Caki2 (cell line): ENCODE data around the gene CCDC201. TPM values are rescaled to one million over a fixed set of nuclear protein-coding genes. Genes with fewer than 3 reads are reported as not detected.

Experiments used
- DNase-seq: peaks from one replicate; pipeline ENCODE4 v3.0.0-alpha.2; 2015; ENCODE audit warnings: low read depth
- in situ Hi-C: cut with HindIII; loops from 2 replicates; pipeline ENCODE4 v1.10.0; 2016; ENCODE audit warnings: low sequenced_read_pairs, low pct_unique_long_range_greater_than_20kb, mixed read lengths
- total RNA-seq: library from RNA; depleted of rRNA; stranded (reverse); fragments of >200 nt; shearing (Covaris generic); gene quantifications from 2 replicates; pipeline ENCODE4 v1.2.3, GENCODE V29; 2014; ENCODE audit warnings: low replicate concordance

Gene CCDC201
- total RNA-seq, 1 experiment from 2014 or later = not detected

- in situ Hi-C loops = no loop called here
- no peak for DNase-seq
Observed at GRCh38 chr7:45898222-45898621, 25.3 kb upstream of the CCDC201 start.

- no peak for DNase-seq
- in situ Hi-C loops = no loop called here
Observed at GRCh38 chr7:45897042-45897690, 24.3 kb upstream of the CCDC201 start.

DNA sequence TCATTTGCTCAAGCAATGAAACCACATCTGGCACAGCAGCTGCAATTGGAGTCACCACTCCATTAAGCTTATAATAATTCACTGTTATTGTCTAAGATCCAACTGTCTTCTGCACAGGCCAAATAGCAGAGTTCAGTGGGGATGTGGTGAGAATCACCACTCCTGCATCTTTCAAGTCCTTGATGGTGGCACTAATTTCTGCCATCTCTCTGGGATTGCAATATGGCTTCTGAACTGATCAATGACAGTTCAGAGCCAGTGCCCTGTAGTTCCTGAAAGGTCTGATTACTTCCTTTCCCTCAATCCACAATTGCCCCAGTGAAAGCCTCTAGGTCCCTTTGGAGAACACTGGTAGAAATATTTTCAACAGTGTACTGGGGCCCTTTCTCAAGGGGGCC lies 21.8 kb upstream of the CCDC201 start:
- in situ Hi-C loops = no loop called here
- no peak for DNase-seq

- DNase-seq = no peak
- in situ Hi-C loops = no loop called here
Observed at GRCh38 chr7:45893996-45894664, 21.2 kb upstream of the CCDC201 start.

DNA sequence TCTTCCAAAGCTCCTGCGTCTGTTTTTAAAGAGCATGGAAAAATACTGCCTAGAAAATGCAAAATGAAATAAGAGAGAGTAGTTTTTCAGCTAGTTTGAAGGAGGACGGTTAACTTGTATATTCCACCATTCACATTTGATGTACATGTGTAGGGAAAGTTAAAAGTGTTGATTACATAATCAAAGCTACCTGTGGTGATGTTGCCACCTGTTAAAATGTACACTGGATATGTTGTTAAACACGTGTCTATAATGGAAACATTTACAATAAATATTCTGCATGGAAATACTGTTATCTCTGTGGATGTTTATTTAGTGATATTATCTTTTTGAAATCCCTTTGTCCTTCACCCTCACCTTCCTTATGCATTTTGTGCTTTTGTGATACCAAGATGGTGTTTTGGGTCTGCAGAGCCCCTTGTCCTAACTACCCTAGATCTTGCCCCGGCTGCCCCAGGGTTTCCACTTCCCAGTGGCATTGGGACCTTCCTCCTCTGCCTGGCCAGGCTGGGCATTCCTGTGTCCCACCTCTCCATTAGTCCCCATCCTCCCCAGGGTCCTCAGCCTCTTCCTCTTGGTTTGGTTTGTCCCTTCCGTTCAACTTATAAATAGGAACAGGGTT lies 20.6 kb upstream of the CCDC201 start:
- DNase-seq = no peak
- in situ Hi-C loops = no loop called here

DNA sequence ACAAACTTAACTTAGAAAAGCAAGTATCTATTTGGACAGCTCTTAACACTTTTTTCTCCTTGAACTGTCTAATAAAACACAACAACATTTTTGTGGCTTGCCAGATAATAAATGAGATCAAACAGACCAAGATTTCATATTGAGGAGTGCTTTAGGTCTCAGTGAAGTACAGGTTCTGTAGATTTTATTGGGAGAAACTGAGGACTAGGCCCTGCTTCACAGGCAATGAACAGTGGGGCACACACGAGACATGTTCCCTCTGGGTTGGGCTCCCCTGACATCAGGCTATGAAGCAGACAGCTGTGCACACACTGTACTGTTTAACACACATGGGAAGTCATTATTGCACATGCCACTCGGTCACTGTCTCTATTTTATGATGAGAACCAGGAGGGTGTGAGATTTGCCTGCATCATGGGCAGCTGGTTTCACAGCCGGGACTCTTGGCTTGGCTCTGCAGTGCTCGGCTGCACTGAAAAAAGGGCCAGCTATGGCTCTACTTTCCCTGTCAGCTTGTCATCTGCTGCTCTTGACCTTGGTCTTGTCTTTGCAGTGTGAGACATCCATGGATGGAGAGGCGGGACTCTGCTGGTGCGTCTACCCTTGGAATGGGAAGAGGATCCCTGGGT lies 19.6 kb upstream of the CCDC201 start:
- in situ Hi-C loops = no loop called here
- DNase-seq = no peak

DNA sequence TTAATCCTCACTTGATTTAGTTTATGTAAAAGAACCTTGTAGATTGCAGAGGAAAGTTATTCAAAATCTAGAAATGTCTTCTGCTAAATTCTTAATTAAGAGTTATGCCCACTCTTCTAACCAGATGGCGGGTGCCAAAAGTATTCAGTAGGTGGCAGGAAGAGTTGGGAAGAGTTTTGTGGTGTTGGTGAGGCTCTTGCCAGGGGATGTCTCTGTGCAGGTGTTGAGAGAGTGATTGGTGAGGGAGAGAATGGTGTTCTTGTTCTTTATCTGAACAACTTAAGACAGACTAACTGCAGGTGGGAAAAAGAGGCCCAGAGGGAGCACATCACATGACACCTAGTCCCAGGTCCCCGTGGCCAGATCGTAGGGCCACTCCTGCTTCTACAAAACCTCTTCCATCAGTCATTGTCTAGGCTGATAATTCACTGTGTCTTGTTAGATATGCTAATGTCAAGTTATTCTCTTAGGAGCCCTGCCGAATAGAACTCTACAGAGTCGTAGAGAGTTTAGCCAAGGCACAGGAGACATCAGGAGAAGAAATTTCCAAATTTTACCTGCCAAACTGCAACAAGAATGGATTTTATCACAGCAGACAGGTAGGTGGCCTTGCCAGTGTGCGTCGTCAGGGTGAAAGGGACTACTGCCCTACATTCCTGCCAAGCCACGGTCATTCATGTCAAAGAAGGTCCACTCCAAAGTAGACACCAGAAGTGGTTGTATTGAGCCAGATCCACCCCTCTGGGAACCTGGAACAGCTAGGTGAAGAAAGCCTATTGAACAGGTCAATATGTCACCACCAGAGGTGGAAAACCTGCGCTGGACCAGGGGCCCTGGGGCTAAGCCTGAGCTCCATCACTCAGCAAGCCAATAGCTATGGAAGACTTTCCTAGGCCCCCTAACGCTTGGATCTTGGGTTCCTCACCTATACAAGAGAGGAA lies 18.9 kb upstream of the CCDC201 start:
- in situ Hi-C loops = no loop called here

DNA sequence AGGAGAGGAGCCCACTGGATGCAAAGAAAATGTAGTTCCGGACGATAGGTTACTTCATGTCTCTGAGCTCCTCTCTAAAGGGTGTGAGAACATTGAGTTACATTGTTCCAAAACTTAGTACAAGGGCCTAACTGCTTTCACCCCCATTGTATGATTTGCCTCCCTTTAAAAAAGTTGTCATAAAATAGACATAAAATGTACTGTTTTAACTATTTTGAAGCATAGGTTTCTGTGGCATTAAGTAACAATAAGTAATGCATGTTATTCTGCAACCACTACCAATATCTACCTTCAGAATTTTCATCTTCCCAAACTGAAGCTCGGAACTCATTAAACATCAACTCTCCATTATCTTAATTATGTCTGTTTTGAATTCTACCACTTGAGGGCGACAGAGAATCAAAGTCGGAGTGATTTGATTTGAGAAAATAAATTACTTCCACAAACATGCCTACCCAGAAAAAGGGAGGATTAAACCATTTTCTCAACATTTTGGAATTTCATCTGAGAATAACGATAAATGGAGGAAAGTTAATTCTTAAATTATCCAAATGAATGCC lies 18.1 kb upstream of the CCDC201 start:
- in situ Hi-C loops = no loop called here
- peak; percentile 27 for DNase-seq

More for the DNA sequence above, 18.9 kb upstream of the CCDC201 start:
- no peak for DNase-seq

DNA sequence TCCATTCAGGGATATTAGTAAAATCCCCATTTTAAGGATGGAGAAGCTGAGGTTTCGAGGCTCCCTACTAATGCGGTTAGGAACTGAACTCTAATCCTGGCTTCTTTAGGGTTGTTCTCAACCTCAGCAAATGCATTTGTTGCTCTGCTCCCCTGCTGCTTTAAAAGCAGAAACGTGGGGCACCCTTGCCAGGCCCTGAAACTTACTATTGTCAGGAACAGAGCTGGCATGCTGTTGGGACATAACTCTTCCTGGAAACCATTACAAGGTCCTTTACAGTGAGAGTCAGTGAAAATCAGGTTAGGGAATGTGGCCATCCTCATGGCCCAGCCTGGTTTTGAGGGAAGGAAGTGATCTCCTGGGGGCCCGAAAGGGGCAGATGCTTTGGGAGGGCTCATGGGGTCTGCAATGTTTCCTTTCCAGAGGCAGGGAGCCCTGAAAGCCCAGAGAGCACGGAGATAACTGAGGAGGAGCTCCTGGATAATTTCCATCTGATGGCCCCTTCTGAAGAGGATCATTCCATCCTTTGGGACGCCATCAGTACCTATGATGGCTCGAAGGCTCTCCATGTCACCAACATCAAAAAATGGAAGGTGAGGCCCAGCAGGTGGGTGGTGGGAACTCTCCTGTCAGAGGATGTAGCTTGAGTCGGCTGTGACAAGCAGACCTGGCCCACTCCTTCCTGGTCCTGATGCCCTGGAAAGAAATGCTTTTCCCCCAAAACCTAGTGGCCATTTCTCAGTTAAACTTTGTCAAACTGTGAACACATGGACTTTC lies 17.4 kb upstream of the CCDC201 start:
- in situ Hi-C loops = no loop called here
- DNase-seq = no peak

GRCh38 chr7:45889367-45890067 lies 16.6 kb upstream of the CCDC201 start:
- no peak for DNase-seq
- in situ Hi-C loops = no loop called here

DNA sequence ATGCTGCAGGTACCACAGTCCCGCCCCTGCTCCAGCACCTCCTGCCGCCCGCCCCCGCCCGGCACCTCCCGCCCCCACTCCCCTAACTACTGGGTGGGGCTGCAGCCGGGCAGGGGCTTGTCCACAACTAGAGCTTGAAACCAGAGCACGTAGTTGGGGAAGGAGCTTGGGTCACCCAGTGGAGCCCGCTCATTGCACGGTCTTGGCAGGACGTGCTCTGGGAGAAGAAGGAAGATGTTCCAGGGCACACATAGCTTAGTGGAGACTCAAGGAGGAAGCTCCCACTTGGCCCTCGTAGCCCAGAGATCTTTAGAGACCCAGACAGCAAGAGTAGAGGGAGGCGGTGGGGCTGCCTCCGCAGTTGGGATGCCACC lies 16.1 kb upstream of the CCDC201 start:
- DNase-seq = no peak
- in situ Hi-C loops = no loop called here

GRCh38 chr7:45888185-45888992 lies 15.5 kb upstream of the CCDC201 start, which contains the start of gene IGFBP1:
Gene IGFBP1 (plus strand): TSS chr7:45888488. CDS start chr7:45888653, 165 bp downstream.
- in situ Hi-C loops = no loop called here
- DNase-seq = peak; percentile 26

DNA sequence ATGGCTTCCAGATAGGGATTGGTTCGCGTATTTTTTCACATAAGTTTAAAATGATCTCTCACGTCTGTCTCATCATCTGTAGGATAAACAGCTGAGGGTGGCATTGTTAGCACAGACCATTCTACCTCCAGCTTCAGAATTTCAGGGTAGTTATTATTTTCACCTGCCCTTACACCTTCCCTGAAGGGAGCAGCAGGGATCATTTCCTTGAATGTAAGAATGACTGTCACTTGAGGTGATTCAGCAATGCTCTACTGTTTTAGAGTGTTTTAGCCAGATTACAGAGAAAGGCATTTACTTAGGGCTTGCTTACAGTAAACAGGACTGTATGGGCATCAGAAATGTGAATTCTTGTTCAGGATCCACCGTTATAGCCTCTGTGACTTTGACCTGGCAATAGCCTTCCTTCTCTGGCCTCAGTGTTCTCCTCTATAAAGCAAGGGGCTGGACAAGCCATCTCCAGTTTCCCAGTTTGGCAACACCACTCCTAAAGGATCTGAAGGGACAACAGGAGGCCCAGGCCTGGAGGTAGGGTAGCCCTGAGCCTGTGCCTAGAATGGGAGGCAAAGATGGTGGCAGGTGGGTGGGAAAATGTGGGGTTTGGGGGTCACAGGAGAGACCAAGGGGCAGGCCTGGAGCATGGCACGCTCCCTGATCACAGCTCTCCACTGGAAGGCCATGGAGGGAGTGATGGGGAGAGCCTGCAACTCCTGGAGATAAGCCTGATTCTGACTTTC lies 14.2 kb upstream of the CCDC201 start:
- in situ Hi-C loops = no loop called here
- DNase-seq = no peak

DNA sequence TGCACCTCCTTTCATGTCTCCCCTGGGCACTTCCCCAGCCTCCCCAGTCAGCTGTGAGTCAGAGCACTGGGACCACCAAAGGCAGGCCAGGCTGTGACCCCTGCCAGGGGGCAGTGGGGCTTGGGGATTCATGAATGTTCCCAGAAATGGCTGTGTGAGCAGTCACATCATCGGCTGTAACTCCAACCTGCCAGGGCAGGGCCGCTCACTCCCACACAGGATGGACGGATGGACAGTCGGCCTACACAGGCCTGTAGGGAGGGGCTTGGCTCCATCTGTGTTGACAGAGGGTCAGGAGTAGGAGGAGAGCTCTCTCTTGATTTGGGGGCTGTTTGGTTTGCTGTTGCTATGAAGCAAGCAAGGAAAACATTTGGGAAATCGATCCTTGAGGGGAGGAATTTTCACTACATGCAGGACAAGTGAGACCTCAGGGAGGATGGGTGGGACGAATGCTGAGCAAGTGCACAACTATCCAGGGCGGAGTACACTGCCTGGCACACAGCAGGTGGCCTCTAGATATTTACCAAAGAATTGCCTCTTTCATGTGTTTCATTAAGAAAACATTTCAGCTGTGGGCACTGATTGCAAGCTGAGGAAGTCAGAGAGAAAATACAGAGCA lies 12.5 kb upstream of the CCDC201 start:
- in situ Hi-C loops = no loop called here

DNA sequence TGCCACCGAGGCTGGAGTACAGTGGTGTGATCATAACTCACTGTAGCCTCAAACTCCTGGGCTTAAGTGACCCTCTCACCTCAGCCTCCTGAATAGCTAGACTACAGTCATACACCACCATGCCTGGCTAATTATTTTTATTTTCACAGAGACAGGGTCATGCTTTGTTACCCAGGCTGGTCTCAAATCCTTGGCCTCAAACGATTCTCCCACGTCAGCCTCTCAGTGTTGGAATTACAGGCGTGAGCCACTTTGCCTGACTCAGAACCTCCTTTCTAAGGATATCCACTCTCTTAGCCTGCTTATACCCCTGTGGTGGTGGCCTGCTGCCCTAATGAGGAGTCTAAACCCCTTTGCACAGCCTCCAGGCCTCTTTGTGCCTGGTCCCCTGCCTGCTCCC lies 11.3 kb upstream of the CCDC201 start:
- no peak for DNase-seq
- in situ Hi-C loops = no loop called here

More for the DNA sequence above, 12.5 kb upstream of the CCDC201 start:
- DNase-seq = peak; percentile 62
